Mesendoderm (in vitro differentiated cells): Measurements from ENCODE around the gene SGK2.

Experiments
- DNase-seq: peaks from one replicate; pipeline ENCODE4 v3.0.0; 2013
- H2AK5ac ChIP-seq: 2 replicates; pipeline ENCODE4 v1.6.1; 2013; ENCODE audit warnings: low read length, inconsistent platforms
- H2BK120ac ChIP-seq: 2 replicates; pipeline ENCODE4 v1.6.1; 2013; ENCODE audit warnings: low read depth, mild to moderate bottlenecking, low read length, moderate library complexity, mixed read lengths
- H2BK15ac ChIP-seq: replicated peaks from 2 replicates; pipeline ENCODE4 v1.6.1; 2013; ENCODE audit warnings: low read depth, mild to moderate bottlenecking, moderate library complexity
- H2BK5ac ChIP-seq: 2 replicates; pipeline ENCODE4 v1.6.1; 2013; ENCODE audit warnings: low read length, inconsistent platforms
- H3K18ac ChIP-seq: 2 replicates; pipeline ENCODE4 v1.6.1; 2013; ENCODE audit warnings: mild to moderate bottlenecking, low read length, mixed read lengths
- H3K23ac ChIP-seq: one replicate; pipeline ENCODE4 v1.6.1; 2013; ENCODE audit warnings: low read length
- H3K27ac ChIP-seq: 2 replicates; pipeline ENCODE4 v1.5.1; 2013; ENCODE audit warnings: low read depth, mild to moderate bottlenecking, inconsistent platforms, low read length, moderate library complexity
- H3K27me3 ChIP-seq: 2 replicates; pipeline ENCODE4 v1.6.1; 2013; ENCODE audit warnings: low read length, control low read depth, mild to moderate bottlenecking, inconsistent platforms; ENCODE audit not compliant: insufficient read depth, poor library complexity
- H3K36me3 ChIP-seq: 2 replicates; pipeline ENCODE4 v1.6.1; 2013; ENCODE audit warnings: low read length, inconsistent platforms; ENCODE audit not compliant: control insufficient read depth, insufficient read depth
- H3K4ac ChIP-seq: one replicate; pipeline ENCODE4 v1.6.1; 2013; ENCODE audit warnings: low read depth, mild to moderate bottlenecking, low read length, moderate library complexity
- H3K4me1 ChIP-seq: 2 replicates; pipeline ENCODE4 v1.6.1; 2013; ENCODE audit warnings: low read depth, low read length, inconsistent platforms; ENCODE audit not compliant: control insufficient read depth
- H3K4me2 ChIP-seq: 2 replicates; pipeline ENCODE4 v1.6.1; 2013; ENCODE audit warnings: low read length
- H3K4me3 ChIP-seq: 2 replicates; pipeline ENCODE4 v1.5.1; 2013; ENCODE audit warnings: mild to moderate bottlenecking, low read length
- H3K56ac ChIP-seq: one replicate; pipeline ENCODE4 v1.6.1; 2013; ENCODE audit warnings: low read length
- H3K79me1 ChIP-seq: 2 replicates; pipeline ENCODE4 v1.6.1; 2013; ENCODE audit warnings: low read length, inconsistent platforms
- H3K79me2 ChIP-seq: 2 replicates; pipeline ENCODE4 v1.6.1; 2013; ENCODE audit warnings: mild to moderate bottlenecking, low read length; ENCODE audit not compliant: control insufficient read depth, insufficient read depth
- H3K9ac ChIP-seq: 2 replicates; pipeline ENCODE4 v1.6.1; 2013; ENCODE audit warnings: low read length, inconsistent platforms
- H4K5ac ChIP-seq: one replicate; pipeline ENCODE4 v1.6.1; 2013; ENCODE audit warnings: low read length
- H4K8ac ChIP-seq: one replicate; pipeline ENCODE4 v1.6.1; 2013; ENCODE audit warnings: low read depth, mild to moderate bottlenecking, control low read depth, low read length, moderate library complexity
- WGBS: extraction: QIAGEN DNeasy Blood & Tissue Kit; methylation state at CpG from one replicate; pipeline ENCODE4 v1.1.7; 2013; ENCODE audit warnings: low lambda C conversion rate, missing lambda C conversion rate; ENCODE audit not compliant: insufficient coverage; ENCODE audit errors: extremely low coverage; 5-methylcytosine and 5-hydroxymethylcytosine counted together

Gene SGK2

GRCh38 chr20:43533060-43533459 is 25.8 kb upstream of the SGK2 start:
- H2BK120ac ChIP-seq, result no peak overlapping the region
- no peak overlapping the region for H2BK15ac ChIP-seq
- no peak overlapping the region for H3K4ac ChIP-seq
- no peaks in the 10 kb centered on the region for H3K79me1 ChIP-seq
- H3K27me3 ChIP-seq, result no peaks in the 10 kb centered on the region
- H3K4me3 ChIP-seq, result no peak overlapping the region
- no peak for DNase-seq
- no peak overlapping the region for H4K8ac ChIP-seq
- H3K36me3 ChIP-seq, result no peaks in the 10 kb centered on the region
- H3K4me1 ChIP-seq, result no peaks in the 10 kb centered on the region
- no peak overlapping the region for H2BK5ac ChIP-seq
- H3K9ac ChIP-seq, result no peak overlapping the region
- no peak overlapping the region for H3K56ac ChIP-seq
- H3K23ac ChIP-seq, result no peak overlapping the region
- H4K5ac ChIP-seq, result no peak overlapping the region
- H3K27ac ChIP-seq, result no peak overlapping the region
- no peak overlapping the region for H3K4me2 ChIP-seq
- H2AK5ac ChIP-seq, result no peak overlapping the region
- H3K18ac ChIP-seq, result no peak overlapping the region
- no peaks in the 10 kb centered on the region for H3K79me2 ChIP-seq

- H3K4ac ChIP-seq, result no peak overlapping the region
- no peak overlapping the region for H3K56ac ChIP-seq
- no peaks in the 10 kb centered on the region for H3K27me3 ChIP-seq
- no peak overlapping the region for H3K27ac ChIP-seq
- H3K9ac ChIP-seq, result no peak overlapping the region
- H2BK120ac ChIP-seq, result no peak overlapping the region
- no CpG with 5 or more reads among the region's 7 CpGs for WGBS
- no peak overlapping the region for H2BK5ac ChIP-seq
- H4K8ac ChIP-seq, result no peak overlapping the region
- H2BK15ac ChIP-seq, result no peak overlapping the region
- no peak overlapping the region for H2AK5ac ChIP-seq
- no peak overlapping the region for H3K23ac ChIP-seq
- no peak for DNase-seq
- H3K4me3 ChIP-seq, result no peak overlapping the region
- no peak overlapping the region for H4K5ac ChIP-seq
- no peaks in the 10 kb centered on the region for H3K79me1 ChIP-seq
- H3K4me2 ChIP-seq, result no peak overlapping the region
- H3K79me2 ChIP-seq, result no peaks in the 10 kb centered on the region
- no peaks in the 10 kb centered on the region for H3K4me1 ChIP-seq
- no peak overlapping the region for H3K18ac ChIP-seq
- H3K36me3 ChIP-seq, result no peaks in the 10 kb centered on the region
These were observed 24.8 kb upstream of the SGK2 start for GRCh38 chr20:43534016-43534415.

DNA sequence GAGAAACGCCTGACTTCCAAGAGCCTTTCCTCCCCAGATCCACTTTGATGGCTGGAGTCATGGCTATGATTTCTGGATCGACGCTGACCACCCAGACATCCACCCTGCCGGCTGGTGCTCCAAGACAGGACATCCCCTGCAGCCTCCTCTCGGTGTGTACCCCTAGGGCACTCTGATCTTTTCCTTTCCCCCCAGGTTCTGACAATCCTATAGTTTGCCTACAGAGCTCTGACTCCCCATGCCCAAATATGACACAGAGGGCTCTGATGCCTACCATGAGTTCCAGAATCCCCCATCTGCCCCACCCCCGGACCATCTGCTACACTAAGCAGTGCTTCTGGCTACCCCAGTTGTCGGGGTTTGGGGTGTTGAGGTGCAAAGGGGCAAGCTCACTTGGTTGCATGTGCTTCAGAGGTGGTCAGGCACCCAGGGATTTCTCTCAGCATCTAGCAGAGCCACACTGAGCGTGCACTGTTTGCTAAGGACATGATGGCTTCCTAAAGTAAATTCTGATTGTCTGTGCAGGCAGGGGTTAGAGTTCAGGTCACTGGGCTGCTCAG is 24.0 kb upstream of the SGK2 start:
- Histone ChIP-seq H3K4ac (no peak overlapping the region), H4K5ac (no peak overlapping the region), H2BK15ac (no peak overlapping the region), H2BK120ac (no peak overlapping the region), H3K36me3 (no peaks in the 10 kb centered on the region), H3K79me1 (no peaks in the 10 kb centered on the region), H3K9ac (no peak overlapping the region), H4K8ac (no peak overlapping the region), H3K23ac (no peak overlapping the region), H2BK5ac (no peak overlapping the region), H3K4me2 (no peak overlapping the region), H3K18ac (no peak overlapping the region), H3K27ac (no peak overlapping the region), H3K4me1 (no peaks in the 10 kb centered on the region), H3K79me2 (no peaks in the 10 kb centered on the region), H2AK5ac (no peak overlapping the region), H3K56ac (no peak overlapping the region), H3K4me3 (no peak overlapping the region), H3K27me3 (no peaks in the 10 kb centered on the region)
- DNase-seq, result no peak
- no CpG with 5 or more reads among the region's 8 CpGs for WGBS

GRCh38 chr20:43535370-43536004 is 23.3 kb upstream of the SGK2 start:
- H3K79me2 ChIP-seq, result no peaks in the 10 kb centered on the region
- no peaks in the 10 kb centered on the region for H3K79me1 ChIP-seq
- DNase-seq, result no peak
- H3K4me1 ChIP-seq, result no peaks in the 10 kb centered on the region
- H3K4me3 ChIP-seq, result no peak overlapping the region
- H4K5ac ChIP-seq, result no peak overlapping the region
- no peak overlapping the region for H4K8ac ChIP-seq
- H2BK15ac ChIP-seq, result no peak overlapping the region
- H3K23ac ChIP-seq, result no peak overlapping the region
- no peak overlapping the region for H3K4me2 ChIP-seq
- no peak overlapping the region for H2BK120ac ChIP-seq
- no peak overlapping the region for H3K4ac ChIP-seq
- H3K56ac ChIP-seq, result no peak overlapping the region
- no peak overlapping the region for H3K9ac ChIP-seq
- WGBS, result no CpG with 5 or more reads among the region's 7 CpGs
- H3K36me3 ChIP-seq, result no peaks in the 10 kb centered on the region
- H2BK5ac ChIP-seq, result no peak overlapping the region
- no peaks in the 10 kb centered on the region for H3K27me3 ChIP-seq
- no peak overlapping the region for H2AK5ac ChIP-seq
- no peak overlapping the region for H3K18ac ChIP-seq
- no peak overlapping the region for H3K27ac ChIP-seq

- H3K9ac ChIP-seq, result no peak overlapping the region
- no peak overlapping the region for H4K5ac ChIP-seq
- H3K23ac ChIP-seq, result no peak overlapping the region
- H3K4me2 ChIP-seq, result no peak overlapping the region
- no peaks in the 10 kb centered on the region for H3K36me3 ChIP-seq
- H3K4ac ChIP-seq, result no peak overlapping the region
- no peak overlapping the region for H2BK15ac ChIP-seq
- H3K27me3 ChIP-seq, result no peaks in the 10 kb centered on the region
- H3K27ac ChIP-seq, result no peak overlapping the region
- H4K8ac ChIP-seq, result no peak overlapping the region
- no peak overlapping the region for H3K18ac ChIP-seq
- no peak overlapping the region for H2BK120ac ChIP-seq
- H3K4me1 ChIP-seq, result no peaks in the 10 kb centered on the region
- no peaks in the 10 kb centered on the region for H3K79me2 ChIP-seq
- no peak overlapping the region for H3K56ac ChIP-seq
- no peak overlapping the region for H2BK5ac ChIP-seq
- no peak overlapping the region for H2AK5ac ChIP-seq
- no peak for DNase-seq
- H3K79me1 ChIP-seq, result no peaks in the 10 kb centered on the region
- WGBS, result no CpG with 5 or more reads among the region's 19 CpGs
- H3K4me3 ChIP-seq, result no peak overlapping the region
These were observed 22.6 kb upstream of the SGK2 start for GRCh38 chr20:43536041-43536816.
